K562 (cell line): ENCODE measurements around the gene QRICH1.

ENCODE experiments used
- BCL6 ChIP-seq: fragments of 250-450 bp; sonication (Bioruptor Pico); IDR thresholded peaks from 2 replicates; pipeline ENCODE4 v1.4.0; 2020
- CCAR2 ChIP-seq: fragments of 200-400 bp; formaldehyde crosslinking; IDR thresholded peaks from 2 replicates; pipeline ENCODE4 v1.6.1; 2017; ENCODE audit warnings: mild to moderate bottlenecking, low read depth, low read length
- GMEB1 ChIP-seq: fragments of 250-450 bp; sonication (Bioruptor Pico); IDR thresholded peaks from 2 replicates; pipeline ENCODE4 v1.4.0; 2020; ENCODE audit warnings: mild to moderate bottlenecking
- JUND ChIP-seq, 2 experiments: IDR thresholded peaks; 2 replicates in 1 of 2; 3 replicates in 1 of 2; pipeline ENCODE4 v1.6.1; 2011; ENCODE audit warnings: borderline replicate concordance in 2 of 2, low read depth in 2 of 2, low read length in 2 of 2, improper control_type of control experiment in 1 of 2, missing biosample characterization in 1 of 2, missing genetic modification characterization in 1 of 2, missing genetic modification reagents in 1 of 2
- MAFK ChIP-seq: IDR thresholded peaks from 2 replicates; pipeline ENCODE4 v1.6.1; 2011; ENCODE audit warnings: low read length, improper control_type of control experiment
- POLR2A ChIP-seq: fragments of 450-650 bp; conservative IDR thresholded peaks from 2 replicates; pipeline ENCODE4 v1.6.1; 2016
- RHOXF2B ChIP-seq: fragments of 250-450 bp; sonication (Bioruptor Pico); conservative IDR thresholded peaks from 2 replicates; pipeline ENCODE4 v1.5.1; 2021
- SMAD1 ChIP-seq: fragments of 150-350 bp; IDR thresholded peaks from 2 replicates; pipeline ENCODE4 v1.6.1; 2014; ENCODE audit warnings: low read length, low read depth; ENCODE audit not compliant: partially characterized antibody
- SRSF9 ChIP-seq: fragments of 200-400 bp; formaldehyde crosslinking; IDR thresholded peaks from 2 replicates; pipeline ENCODE4 v1.6.1; 2017; ENCODE audit warnings: low read depth, low read length, borderline replicate concordance
- ZNF384 ChIP-seq: IDR thresholded peaks from 2 replicates; pipeline ENCODE4 v1.6.1; 2012; ENCODE audit warnings: low read depth, low read length, improper control_type of control experiment
- TF ChIP-seq, protein P1 (sequence below): sonication (generic); formaldehyde crosslinking; IDR thresholded peaks from 2 replicates; pipeline ENCODE4 v1.5.0; 2020; ENCODE audit warnings: missing genetic modification reagents
- TF ChIP-seq, protein P2 (sequence below): fragments of 250-450 bp; sonication (Bioruptor Pico); IDR thresholded peaks from 2 replicates; pipeline ENCODE4 v1.4.0; 2020; ENCODE audit warnings: mild to moderate bottlenecking, moderate library complexity, borderline replicate concordance
- TF ChIP-seq, protein P3 (sequence below): fragments of 250-450 bp; sonication (Bioruptor Pico); IDR thresholded peaks from 2 replicates; pipeline ENCODE4 v1.4.0; 2020; ENCODE audit warnings: borderline replicate concordance
- TF ChIP-seq, protein P4 (sequence below), 3 experiments: IDR thresholded peaks in 2 of 3; conservative IDR thresholded peaks in 1 of 3; 2 replicates each; pipeline ENCODE4 v1.5.1; 2011 to 2012; ENCODE audit warnings: low read length in 3 of 3, mild to moderate bottlenecking in 3 of 3, control low read depth in 2 of 3, improper control_type of control experiment in 1 of 3, inconsistent platforms in 1 of 3, low read depth in 1 of 3, mixed read lengths in 1 of 3, moderate library complexity in 1 of 3; ENCODE audit not compliant: insufficient read depth in 2 of 3

- TF ChIP-seq RHOXF2B = no peak
- TF ChIP-seq SMAD1 = no peak
- TF ChIP-seq, protein P1, sequence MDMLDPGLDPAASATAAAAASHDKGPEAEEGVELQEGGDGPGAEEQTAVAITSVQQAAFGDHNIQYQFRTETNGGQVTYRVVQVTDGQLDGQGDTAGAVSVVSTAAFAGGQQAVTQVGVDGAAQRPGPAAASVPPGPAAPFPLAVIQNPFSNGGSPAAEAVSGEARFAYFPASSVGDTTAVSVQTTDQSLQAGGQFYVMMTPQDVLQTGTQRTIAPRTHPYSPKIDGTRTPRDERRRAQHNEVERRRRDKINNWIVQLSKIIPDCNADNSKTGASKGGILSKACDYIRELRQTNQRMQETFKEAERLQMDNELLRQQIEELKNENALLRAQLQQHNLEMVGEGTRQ = no peak
- TF ChIP-seq MAFK = no peak
- TF ChIP-seq CCAR2 = no peak
- no peak for TF ChIP-seq BCL6 (CRISPR knock-in tag)
- TF ChIP-seq POLR2A = no peak
- TF ChIP-seq, protein P2, sequence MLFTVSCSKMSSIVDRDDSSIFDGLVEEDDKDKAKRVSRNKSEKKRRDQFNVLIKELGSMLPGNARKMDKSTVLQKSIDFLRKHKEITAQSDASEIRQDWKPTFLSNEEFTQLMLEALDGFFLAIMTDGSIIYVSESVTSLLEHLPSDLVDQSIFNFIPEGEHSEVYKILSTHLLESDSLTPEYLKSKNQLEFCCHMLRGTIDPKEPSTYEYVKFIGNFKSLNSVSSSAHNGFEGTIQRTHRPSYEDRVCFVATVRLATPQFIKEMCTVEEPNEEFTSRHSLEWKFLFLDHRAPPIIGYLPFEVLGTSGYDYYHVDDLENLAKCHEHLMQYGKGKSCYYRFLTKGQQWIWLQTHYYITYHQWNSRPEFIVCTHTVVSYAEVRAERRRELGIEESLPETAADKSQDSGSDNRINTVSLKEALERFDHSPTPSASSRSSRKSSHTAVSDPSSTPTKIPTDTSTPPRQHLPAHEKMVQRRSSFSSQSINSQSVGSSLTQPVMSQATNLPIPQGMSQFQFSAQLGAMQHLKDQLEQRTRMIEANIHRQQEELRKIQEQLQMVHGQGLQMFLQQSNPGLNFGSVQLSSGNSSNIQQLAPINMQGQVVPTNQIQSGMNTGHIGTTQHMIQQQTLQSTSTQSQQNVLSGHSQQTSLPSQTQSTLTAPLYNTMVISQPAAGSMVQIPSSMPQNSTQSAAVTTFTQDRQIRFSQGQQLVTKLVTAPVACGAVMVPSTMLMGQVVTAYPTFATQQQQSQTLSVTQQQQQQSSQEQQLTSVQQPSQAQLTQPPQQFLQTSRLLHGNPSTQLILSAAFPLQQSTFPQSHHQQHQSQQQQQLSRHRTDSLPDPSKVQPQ = no peak
- no peak for TF ChIP-seq SRSF9
- TF ChIP-seq ZNF384 = no peak
- TF ChIP-seq, protein P3, sequence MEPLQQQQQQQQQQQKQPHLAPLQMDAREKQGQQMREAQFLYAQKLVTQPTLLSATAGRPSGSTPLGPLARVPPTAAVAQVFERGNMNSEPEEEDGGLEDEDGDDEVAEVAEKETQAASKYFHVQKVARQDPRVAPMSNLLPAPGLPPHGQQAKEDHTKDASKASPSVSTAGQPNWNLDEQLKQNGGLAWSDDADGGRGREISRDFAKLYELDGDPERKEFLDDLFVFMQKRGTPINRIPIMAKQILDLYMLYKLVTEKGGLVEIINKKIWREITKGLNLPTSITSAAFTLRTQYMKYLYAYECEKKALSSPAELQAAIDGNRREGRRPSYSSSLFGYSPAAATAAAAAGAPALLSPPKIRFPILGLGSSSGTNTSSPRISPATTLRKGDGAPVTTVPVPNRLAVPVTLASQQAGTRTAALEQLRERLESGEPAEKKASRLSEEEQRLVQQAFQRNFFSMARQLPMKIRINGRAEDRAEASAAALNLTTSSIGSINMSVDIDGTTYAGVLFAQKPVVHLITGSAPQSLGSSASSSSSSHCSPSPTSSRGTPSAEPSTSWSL (CRISPR knock-in tag) = no peak
- no peak for TF ChIP-seq JUND (IDR thresholded peaks at IDR 0.05; ENCODE audit: borderline replicate concordance, low read depth, low read length)
- TF ChIP-seq JUND (tag; IDR thresholded peaks at IDR 0.05; ENCODE audit: borderline replicate concordance, low read depth, low read length) = no peak
- TF ChIP-seq GMEB1 (CRISPR knock-in tag) = no peak
- TF ChIP-seq, protein P4, sequence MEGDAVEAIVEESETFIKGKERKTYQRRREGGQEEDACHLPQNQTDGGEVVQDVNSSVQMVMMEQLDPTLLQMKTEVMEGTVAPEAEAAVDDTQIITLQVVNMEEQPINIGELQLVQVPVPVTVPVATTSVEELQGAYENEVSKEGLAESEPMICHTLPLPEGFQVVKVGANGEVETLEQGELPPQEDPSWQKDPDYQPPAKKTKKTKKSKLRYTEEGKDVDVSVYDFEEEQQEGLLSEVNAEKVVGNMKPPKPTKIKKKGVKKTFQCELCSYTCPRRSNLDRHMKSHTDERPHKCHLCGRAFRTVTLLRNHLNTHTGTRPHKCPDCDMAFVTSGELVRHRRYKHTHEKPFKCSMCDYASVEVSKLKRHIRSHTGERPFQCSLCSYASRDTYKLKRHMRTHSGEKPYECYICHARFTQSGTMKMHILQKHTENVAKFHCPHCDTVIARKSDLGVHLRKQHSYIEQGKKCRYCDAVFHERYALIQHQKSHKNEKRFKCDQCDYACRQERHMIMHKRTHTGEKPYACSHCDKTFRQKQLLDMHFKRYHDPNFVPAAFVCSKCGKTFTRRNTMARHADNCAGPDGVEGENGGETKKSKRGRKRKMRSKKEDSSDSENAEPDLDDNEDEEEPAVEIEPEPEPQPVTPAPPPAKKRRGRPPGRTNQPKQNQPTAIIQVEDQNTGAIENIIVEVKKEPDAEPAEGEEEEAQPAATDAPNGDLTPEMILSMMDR (IDR thresholded peaks at IDR 0.05 in 2 of 3, conservative IDR thresholded peaks at IDR 0.05 in 1 of 3; ENCODE audit: insufficient read depth in 2 of 3, low read depth in 1 of 3, low read length in 3 of 3) = no peak
Measured at GRCh38 chr3:49017229-49017970, 76.5 kb downstream of the QRICH1 start.
